22Rv1 (cell line): Measurements from ENCODE around the gene IQCM.
"Not testable (repeated sequence)": the region's sequence is repeated elsewhere in the genome, so short reads cannot be mapped to it uniquely, and the experiment has no call there.

Source experiments
- H3K27ac ChIP-seq: fragments of 450-650 bp; 2 replicates; pipeline ENCODE4 v1.5.1; 2017
- ZFX ChIP-seq: fragments of 450-650 bp; IDR thresholded peaks from 2 replicates; pipeline ENCODE4 v1.6.1; 2017; ENCODE audit warnings: antibody characterized with exemption, borderline replicate concordance
- TF ChIP-seq, protein P1 (sequence below): fragments of 450-650 bp; IDR thresholded peaks from 2 replicates; pipeline ENCODE4 v1.5.1; 2017; ENCODE audit warnings: mild to moderate bottlenecking

Gene IQCM

DNA sequence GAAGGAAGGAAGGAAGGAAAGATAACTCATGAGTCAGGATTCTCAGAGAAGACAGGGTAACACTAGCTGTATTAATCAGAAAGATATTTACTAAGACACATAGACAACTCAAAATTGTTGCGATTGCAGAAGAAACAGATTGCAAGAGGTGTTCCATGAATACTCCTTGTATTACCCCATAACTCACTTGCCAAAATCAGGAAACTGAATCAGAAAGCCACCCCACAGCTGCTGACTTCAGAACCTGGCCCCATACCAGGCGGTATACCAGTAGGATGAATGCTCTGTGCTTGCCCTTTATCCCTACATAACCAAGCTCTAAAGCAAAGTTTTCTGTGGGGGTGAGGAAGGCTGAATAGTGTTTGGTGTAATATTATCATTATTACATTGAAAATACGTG is 468.5 kb downstream of the IQCM start:
- H3K27ac ChIP-seq, result no peak overlapping the region
- TF ChIP-seq, protein P1, sequence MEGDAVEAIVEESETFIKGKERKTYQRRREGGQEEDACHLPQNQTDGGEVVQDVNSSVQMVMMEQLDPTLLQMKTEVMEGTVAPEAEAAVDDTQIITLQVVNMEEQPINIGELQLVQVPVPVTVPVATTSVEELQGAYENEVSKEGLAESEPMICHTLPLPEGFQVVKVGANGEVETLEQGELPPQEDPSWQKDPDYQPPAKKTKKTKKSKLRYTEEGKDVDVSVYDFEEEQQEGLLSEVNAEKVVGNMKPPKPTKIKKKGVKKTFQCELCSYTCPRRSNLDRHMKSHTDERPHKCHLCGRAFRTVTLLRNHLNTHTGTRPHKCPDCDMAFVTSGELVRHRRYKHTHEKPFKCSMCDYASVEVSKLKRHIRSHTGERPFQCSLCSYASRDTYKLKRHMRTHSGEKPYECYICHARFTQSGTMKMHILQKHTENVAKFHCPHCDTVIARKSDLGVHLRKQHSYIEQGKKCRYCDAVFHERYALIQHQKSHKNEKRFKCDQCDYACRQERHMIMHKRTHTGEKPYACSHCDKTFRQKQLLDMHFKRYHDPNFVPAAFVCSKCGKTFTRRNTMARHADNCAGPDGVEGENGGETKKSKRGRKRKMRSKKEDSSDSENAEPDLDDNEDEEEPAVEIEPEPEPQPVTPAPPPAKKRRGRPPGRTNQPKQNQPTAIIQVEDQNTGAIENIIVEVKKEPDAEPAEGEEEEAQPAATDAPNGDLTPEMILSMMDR, result no peak
- TF ChIP-seq ZFX, result no peak

DNA sequence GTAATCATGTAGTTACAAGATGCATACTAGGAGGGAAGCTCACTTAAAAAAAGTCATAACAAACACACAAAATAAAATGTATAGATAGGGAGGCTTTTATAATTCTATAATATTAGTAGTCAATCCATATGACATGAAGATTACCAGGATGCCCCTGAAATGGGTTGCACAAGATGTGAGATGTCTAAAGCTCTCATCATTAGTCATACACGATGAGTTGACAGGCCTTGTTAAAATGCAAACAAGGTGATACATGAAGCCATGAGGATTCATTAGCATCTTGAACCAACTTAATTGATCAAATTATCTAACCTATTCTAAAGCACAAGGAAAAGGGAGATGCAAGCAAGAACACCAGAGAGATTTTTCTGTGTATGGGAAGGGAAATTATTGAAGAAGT is 470.2 kb downstream of the IQCM start:
- H3K27ac ChIP-seq, result no peak overlapping the region
- no peak for TF ChIP-seq ZFX
- TF ChIP-seq, protein P1, result no peak

DNA sequence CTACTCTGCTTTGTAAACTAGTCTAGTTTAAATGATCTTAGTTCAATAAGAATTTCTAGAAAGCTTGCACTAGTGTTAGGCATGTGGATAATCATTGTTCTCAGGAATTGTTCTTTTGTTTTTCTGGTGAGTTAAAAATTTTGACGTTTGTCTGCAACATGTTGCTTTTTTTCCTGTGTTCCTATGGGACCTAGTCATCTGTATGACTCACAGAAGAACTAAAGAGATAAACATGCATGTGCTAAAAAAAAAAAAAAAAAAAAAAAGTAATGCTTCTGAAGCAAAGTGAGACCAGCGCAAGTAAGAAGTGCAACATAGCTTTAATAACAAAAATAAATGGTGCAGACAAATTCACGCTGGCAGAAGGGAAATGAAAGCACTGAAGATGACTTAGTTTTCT is 471.2 kb downstream of the IQCM start:
- TF ChIP-seq, protein P1, result no peak
- no peak for TF ChIP-seq ZFX
- no peak overlapping the region for H3K27ac ChIP-seq

DNA sequence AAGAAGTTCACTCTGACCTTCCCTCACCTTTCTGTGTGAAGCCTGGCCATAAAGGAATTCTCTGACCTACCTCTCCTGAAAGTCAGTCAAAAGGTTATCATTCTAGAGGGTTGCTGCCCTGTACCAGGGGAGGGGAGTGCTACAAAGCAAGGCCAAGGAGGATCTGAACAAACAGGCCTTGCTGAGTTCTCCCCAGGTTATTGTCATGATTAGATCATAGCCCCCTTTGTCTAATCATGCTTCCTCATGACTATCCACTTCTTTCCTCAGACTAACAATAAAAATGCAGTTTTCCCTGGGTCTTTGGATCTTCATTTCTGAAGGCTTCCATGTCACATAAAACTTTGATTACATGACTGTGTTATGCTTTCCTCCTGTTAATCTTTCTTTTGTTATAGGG is 472.0 kb downstream of the IQCM start:
- no peak for TF ChIP-seq ZFX
- TF ChIP-seq, protein P1, result no peak
- H3K27ac ChIP-seq, result no peak overlapping the region

DNA sequence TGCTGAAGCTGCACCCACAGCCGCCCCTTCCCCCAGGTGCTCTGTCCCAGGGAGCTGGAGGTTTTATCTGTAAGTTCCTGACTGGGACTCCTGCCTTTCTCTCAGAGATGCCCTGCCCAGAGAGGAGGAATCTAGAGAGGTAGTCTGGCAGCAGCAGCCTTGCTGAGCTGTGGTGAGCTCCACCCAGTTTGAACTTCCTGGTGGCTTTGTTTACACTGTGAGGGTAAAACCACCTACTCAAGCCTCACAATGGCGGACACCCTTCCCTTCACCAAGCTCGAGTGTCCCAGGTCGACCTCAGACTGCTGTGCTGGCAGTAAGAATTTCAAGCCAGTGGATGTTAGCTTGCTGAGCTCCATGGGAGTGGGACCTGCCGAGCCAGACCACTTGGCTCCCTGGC is 474.5 kb downstream of the IQCM start:
- not testable (repeated sequence) for H3K27ac ChIP-seq

DNA sequence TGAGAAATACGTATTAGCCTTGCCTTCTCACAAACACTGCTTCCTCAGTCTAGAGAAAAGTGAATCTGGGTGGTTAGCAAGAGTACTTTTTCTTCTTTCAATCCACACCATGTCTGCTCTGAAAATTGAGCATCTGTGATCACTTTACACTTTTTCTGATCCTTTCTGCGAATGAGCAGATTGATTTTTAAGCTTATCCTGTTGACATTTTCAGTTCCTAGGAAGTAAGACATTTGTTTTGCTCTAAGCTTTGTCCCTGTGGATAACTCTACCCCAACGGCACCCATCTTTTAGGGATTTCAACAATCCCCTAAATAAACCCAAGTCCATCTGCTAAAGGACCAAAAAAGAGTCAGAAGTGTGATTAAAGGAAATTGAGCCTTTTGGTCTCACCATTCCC is 487.5 kb downstream of the IQCM start:
- H3K27ac ChIP-seq, result no peak overlapping the region
- TF ChIP-seq, protein P1, result no peak
- TF ChIP-seq ZFX, result no peak

DNA sequence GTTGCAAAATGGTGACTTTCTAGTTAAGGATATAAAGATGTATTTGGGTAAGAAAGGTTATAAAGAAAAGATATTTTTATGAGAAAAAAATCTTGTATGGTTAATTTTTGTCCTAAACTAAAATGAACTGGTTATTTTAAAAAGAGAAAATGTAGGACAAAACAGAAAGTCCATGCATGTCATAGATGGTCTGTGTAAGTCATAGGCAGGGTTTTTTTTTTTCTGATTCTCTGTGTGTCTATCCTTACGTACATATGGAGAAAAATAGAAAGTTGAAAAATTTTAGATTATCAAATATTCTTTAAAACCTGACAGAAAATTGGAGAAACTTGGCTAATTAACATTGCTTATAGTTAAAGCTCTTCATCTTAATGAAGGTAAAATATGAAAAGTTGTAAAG is 493.4 kb downstream of the IQCM start:
- H3K27ac ChIP-seq, result no peak overlapping the region
- TF ChIP-seq ZFX, result no peak
- TF ChIP-seq, protein P1, result no peak

DNA sequence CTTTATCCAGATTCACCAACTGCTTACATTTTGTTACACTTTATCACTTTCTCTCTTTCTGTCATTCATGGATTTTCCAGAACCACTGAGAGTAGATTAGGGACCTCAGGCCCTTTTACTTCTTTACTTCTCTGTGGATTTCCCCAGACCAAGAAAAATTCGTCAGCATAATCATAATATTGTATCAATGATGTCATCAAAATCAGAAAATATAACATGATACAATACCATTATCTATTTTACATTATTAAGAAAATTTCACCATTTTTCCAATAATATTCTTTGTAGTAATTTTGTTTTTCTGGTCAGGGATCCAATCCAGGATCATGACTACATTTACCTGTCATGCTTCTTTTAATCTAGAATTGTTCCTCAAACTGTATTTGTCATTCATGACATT is 494.2 kb downstream of the IQCM start:
- no peak overlapping the region for H3K27ac ChIP-seq
- no peak for TF ChIP-seq ZFX
- TF ChIP-seq, protein P1, result no peak
